ENCODE results near the gene CELF3. TPM values are rescaled to one million over a fixed set of nuclear protein-coding genes. Genes with fewer than 3 reads are reported as not detected.

Gene CELF3
- total RNA-seq, 1 experiment from 2014 or later: not detected

- no peak for DNase-seq (ENCODE audit: low read depth, low spot score)
- Histone ChIP-seq H3K4me3 (ENCODE audit: low read depth in 2 of 2, low read length in 2 of 2) (no peak overlapping the region), H3K27me3 (ENCODE audit: control insufficient read depth, insufficient read depth, low read length) (no peaks in the 10 kb centered on the region), H3K9me3 (ENCODE audit: control insufficient read depth, insufficient read depth, low read depth, low read length) (no peaks in the 10 kb centered on the region), H3K36me3 (ENCODE audit: control insufficient read depth, insufficient read depth, low read length) (no peaks in the 10 kb centered on the region), H3K4me1 (ENCODE audit: control insufficient read depth, insufficient read depth, low read length) (no peaks in the 10 kb centered on the region), H3K27ac (ENCODE audit: low read length) (no peak overlapping the region)
- no peak for ATAC-seq
- TF ChIP-seq SIN3A (IDR thresholded peaks at IDR 0.05; ENCODE audit: borderline replicate concordance, insufficient read depth, low read depth, low read length) (no peak), TCF7L2 (IDR thresholded peaks at IDR 0.05; ENCODE audit: low read depth, low read length) (no peak), POLR2AphosphoS5 (IDR thresholded peaks at IDR 0.05; ENCODE audit: low read depth, low read length) (no peak)
- TF ChIP-seq, protein P1, sequence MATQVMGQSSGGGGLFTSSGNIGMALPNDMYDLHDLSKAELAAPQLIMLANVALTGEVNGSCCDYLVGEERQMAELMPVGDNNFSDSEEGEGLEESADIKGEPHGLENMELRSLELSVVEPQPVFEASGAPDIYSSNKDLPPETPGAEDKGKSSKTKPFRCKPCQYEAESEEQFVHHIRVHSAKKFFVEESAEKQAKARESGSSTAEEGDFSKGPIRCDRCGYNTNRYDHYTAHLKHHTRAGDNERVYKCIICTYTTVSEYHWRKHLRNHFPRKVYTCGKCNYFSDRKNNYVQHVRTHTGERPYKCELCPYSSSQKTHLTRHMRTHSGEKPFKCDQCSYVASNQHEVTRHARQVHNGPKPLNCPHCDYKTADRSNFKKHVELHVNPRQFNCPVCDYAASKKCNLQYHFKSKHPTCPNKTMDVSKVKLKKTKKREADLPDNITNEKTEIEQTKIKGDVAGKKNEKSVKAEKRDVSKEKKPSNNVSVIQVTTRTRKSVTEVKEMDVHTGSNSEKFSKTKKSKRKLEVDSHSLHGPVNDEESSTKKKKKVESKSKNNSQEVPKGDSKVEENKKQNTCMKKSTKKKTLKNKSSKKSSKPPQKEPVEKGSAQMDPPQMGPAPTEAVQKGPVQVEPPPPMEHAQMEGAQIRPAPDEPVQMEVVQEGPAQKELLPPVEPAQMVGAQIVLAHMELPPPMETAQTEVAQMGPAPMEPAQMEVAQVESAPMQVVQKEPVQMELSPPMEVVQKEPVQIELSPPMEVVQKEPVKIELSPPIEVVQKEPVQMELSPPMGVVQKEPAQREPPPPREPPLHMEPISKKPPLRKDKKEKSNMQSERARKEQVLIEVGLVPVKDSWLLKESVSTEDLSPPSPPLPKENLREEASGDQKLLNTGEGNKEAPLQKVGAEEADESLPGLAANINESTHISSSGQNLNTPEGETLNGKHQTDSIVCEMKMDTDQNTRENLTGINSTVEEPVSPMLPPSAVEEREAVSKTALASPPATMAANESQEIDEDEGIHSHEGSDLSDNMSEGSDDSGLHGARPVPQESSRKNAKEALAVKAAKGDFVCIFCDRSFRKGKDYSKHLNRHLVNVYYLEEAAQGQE (IDR thresholded peaks at IDR 0.05; ENCODE audit: insufficient read depth in 1 of 2, low read depth in 2 of 2, low read length in 1 of 2): no peak
- TF ChIP-seq, protein P2, sequence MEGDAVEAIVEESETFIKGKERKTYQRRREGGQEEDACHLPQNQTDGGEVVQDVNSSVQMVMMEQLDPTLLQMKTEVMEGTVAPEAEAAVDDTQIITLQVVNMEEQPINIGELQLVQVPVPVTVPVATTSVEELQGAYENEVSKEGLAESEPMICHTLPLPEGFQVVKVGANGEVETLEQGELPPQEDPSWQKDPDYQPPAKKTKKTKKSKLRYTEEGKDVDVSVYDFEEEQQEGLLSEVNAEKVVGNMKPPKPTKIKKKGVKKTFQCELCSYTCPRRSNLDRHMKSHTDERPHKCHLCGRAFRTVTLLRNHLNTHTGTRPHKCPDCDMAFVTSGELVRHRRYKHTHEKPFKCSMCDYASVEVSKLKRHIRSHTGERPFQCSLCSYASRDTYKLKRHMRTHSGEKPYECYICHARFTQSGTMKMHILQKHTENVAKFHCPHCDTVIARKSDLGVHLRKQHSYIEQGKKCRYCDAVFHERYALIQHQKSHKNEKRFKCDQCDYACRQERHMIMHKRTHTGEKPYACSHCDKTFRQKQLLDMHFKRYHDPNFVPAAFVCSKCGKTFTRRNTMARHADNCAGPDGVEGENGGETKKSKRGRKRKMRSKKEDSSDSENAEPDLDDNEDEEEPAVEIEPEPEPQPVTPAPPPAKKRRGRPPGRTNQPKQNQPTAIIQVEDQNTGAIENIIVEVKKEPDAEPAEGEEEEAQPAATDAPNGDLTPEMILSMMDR (IDR thresholded peaks at IDR 0.05): no peak
- intact Hi-C loops (cut with micrococcal nuclease; ENCODE audit: unreplicated experiment) (no loop called here), in situ Hi-C loops (cut with HindIII; ENCODE audit: low pct_unique_long_range_greater_than_20kb, low sequenced_read_pairs) (no loop called here)
- ChIA-PET CTCF (no interaction called here), POLR2A (no interaction called here)
- no TSS peak for BruUV-seq (replicated peaks)
These were observed 11.5 kb downstream of the CELF3 start for GRCh38 chr1:151705146-151705545.

DNA sequence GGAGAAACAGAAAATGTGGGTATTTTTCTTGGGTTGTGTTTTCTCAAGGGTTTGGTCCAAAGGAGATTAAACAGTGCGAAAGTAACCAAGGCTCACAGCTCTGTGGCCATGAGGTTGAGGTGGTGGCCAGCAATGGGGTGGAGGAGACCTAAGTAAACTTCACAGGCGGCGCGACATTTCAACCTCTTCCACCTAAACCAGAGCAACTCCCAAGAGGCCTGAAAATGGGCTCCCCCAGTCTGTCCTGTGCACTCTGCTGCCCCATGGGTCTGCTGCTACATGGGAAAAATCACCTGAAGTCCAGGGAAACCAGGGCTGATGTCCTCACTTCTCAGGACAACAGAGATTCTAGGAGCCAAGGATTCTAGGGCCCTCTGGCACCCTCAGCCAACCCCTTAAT lies 12.4 kb downstream of the CELF3 start:
- no peak for ATAC-seq
- POLR2A ChIA-PET: no interaction called here
- Histone ChIP-seq H3K4me1 (ENCODE audit: control insufficient read depth, insufficient read depth, low read length) (no peaks in the 10 kb centered on the region), H3K27ac (ENCODE audit: low read length) (no peak overlapping the region), H3K4me3 (ENCODE audit: low read depth in 2 of 2, low read length in 2 of 2) (no peak overlapping the region), H3K36me3 (ENCODE audit: control insufficient read depth, insufficient read depth, low read length) (0 out of 2 replicates have a peak, but pooled peaks cover 2% of the 10 kb centered on the region), H3K27me3 (ENCODE audit: control insufficient read depth, insufficient read depth, low read length) (no peaks in the 10 kb centered on the region), H3K9me3 (ENCODE audit: control insufficient read depth, insufficient read depth, low read depth, low read length) (no peaks in the 10 kb centered on the region)
- no TSS peak for BruUV-seq (replicated peaks)
- CTCF ChIA-PET: no interaction called here
- in situ Hi-C loops (cut with HindIII; ENCODE audit: low pct_unique_long_range_greater_than_20kb, low sequenced_read_pairs) (no loop called here), intact Hi-C loops (cut with micrococcal nuclease; ENCODE audit: unreplicated experiment) (no loop called here)
- TF ChIP-seq, protein P1 (IDR thresholded peaks at IDR 0.05; ENCODE audit: insufficient read depth in 1 of 2, low read depth in 2 of 2, low read length in 1 of 2): no peak
- TF ChIP-seq POLR2AphosphoS5 (IDR thresholded peaks at IDR 0.05; ENCODE audit: low read depth, low read length) (no peak), TCF7L2 (IDR thresholded peaks at IDR 0.05; ENCODE audit: low read depth, low read length) (no peak), SIN3A (IDR thresholded peaks at IDR 0.05; ENCODE audit: borderline replicate concordance, insufficient read depth, low read depth, low read length) (no peak)
- TF ChIP-seq, protein P2 (IDR thresholded peaks at IDR 0.05): no peak
- no peak for DNase-seq (ENCODE audit: low read depth, low spot score)

All from Panc1 (cell line).